Keratinocyte (primary cell): ENCODE data around the gene TTC16. TPM values are rescaled to one million over a fixed set of nuclear protein-coding genes. Genes with fewer than 3 reads are reported as not detected.

ENCODE experiments used
- DNase-seq: peaks from one replicate; pipeline ENCODE4 v3.0.0-alpha.2; 2011; ENCODE audit warnings: low read depth, missing footprints, low spot score
- FAIRE-seq: peaks from 2 replicates; lab custom pipeline; 2011; peaks lifted over from hg19 to GRCh38; lab: Jason Lieb, UNC
- H2AFZ ChIP-seq: 2 replicates; pipeline ENCODE4 v1.6.0; 2012; ENCODE audit warnings: low read length, control low read depth, inconsistent platforms; ENCODE audit not compliant: control insufficient read depth
- H3K27ac ChIP-seq: 2 replicates; pipeline ENCODE4 v1.5.1; 2011; ENCODE audit warnings: low read length; ENCODE audit not compliant: control insufficient read depth, insufficient read depth
- H3K27me3 ChIP-seq: 3 replicates; pipeline ENCODE4 v1.6.0; 2011; ENCODE audit warnings: low read length; ENCODE audit not compliant: control insufficient read depth, insufficient read depth; ENCODE audit errors: extremely low read depth
- H3K36me3 ChIP-seq, 2 experiments: 2 replicates in 1 of 2; 3 replicates in 1 of 2; pipeline ENCODE4 v1.5.1; 2011; ENCODE audit warnings: low read length in 2 of 2, mild to moderate bottlenecking in 1 of 2; ENCODE audit not compliant: control insufficient read depth in 2 of 2, insufficient read depth in 2 of 2; ENCODE audit errors: extremely low read depth in 1 of 2
- H3K4me1 ChIP-seq: 3 replicates; pipeline ENCODE4 v1.5.1; 2011; ENCODE audit warnings: low read length; ENCODE audit not compliant: control insufficient read depth, insufficient read depth; ENCODE audit errors: extremely low read depth
- H3K4me2 ChIP-seq: 3 replicates; pipeline ENCODE4 v1.6.0; 2011; ENCODE audit warnings: low read depth, low read length; ENCODE audit not compliant: control insufficient read depth, insufficient read depth; ENCODE audit errors: extremely low read depth
- H3K4me3 ChIP-seq, 3 experiments: fragments of 200-600 bp in 1 of 3; sonication (generic) in 1 of 3; 2 replicates in 2 of 3; 3 replicates in 1 of 3; pipeline ENCODE4 v1.5.1; 2011 to 2016; ENCODE audit warnings: low read length in 3 of 3, mild to moderate bottlenecking in 3 of 3, control low read depth in 2 of 3, inconsistent platforms in 1 of 3, low read depth in 1 of 3, mixed read lengths in 1 of 3, mixed run types in 1 of 3, moderate library complexity in 1 of 3; ENCODE audit not compliant: control insufficient read depth in 2 of 3, insufficient read depth in 2 of 3; ENCODE audit errors: extremely low read depth in 1 of 3
- H3K79me2 ChIP-seq: 2 replicates; pipeline ENCODE4 v1.6.0; 2012; ENCODE audit warnings: low read length; ENCODE audit not compliant: control insufficient read depth, insufficient read depth
- H3K9ac ChIP-seq: 3 replicates; pipeline ENCODE4 v1.6.0; 2011; ENCODE audit warnings: low read length; ENCODE audit not compliant: control insufficient read depth, insufficient read depth; ENCODE audit errors: extremely low read depth
- H3K9me1 ChIP-seq: 3 replicates; pipeline ENCODE4 v1.6.0; 2011; ENCODE audit warnings: low read length; ENCODE audit not compliant: control insufficient read depth, insufficient read depth; ENCODE audit errors: extremely low read depth
- H3K9me3 ChIP-seq: 2 replicates; pipeline ENCODE4 v1.5.1; 2012; ENCODE audit warnings: low read depth, low read length; ENCODE audit not compliant: control insufficient read depth
- H4K20me1 ChIP-seq: 3 replicates; pipeline ENCODE4 v1.6.0; 2011; ENCODE audit warnings: low read length; ENCODE audit not compliant: control insufficient read depth, insufficient read depth; ENCODE audit errors: extremely low read depth
- CTCF ChIP-seq, 3 experiments: IDR thresholded peaks in 1 of 3; conservative IDR thresholded peaks in 1 of 3; optimal IDR thresholded peaks in 1 of 3; 2 replicates in 2 of 3; 3 replicates in 1 of 3; pipeline versions ENCODE3 to v1.5.1; 2011; ENCODE audit warnings: low read length in 3 of 3, mild to moderate bottlenecking in 3 of 3, moderate library complexity in 2 of 3, control low read depth in 1 of 3, inconsistent platforms in 1 of 3; ENCODE audit not compliant: insufficient read depth in 2 of 3; ENCODE audit errors: extremely low read depth in 1 of 3
- EZH2 ChIP-seq: IDR thresholded peaks from one replicate; pipeline ENCODE4 v1.6.1; 2012; ENCODE audit warnings: inconsistent platforms, mild to moderate bottlenecking, low read length, moderate library complexity
- dilution Hi-C: fragments of 300-500 bp; cut with MboI; formaldehyde crosslinking; loops from one replicate; pipeline ENCODE4 v1.7.0; 2020; ENCODE audit warnings: low sequenced_read_pairs; ENCODE audit not compliant: extremely low pct_ligation_motif_present
- polyA plus RNA-seq, 5 experiments: library from polyadenylated mRNA; depleted of rRNA in 3 of 5; stranded (reverse) in 3 of 5; stranded (forward) in 1 of 5; unstranded in 1 of 5; fragments of >200 nt; gene quantifications; 1 replicate in 1 of 5; 2 replicates in 3 of 5; 3 replicates in 1 of 5; pipeline versions ENCODE4 v1.2.1 to v1.2.3, GENCODE V29; 2011 to 2012; ENCODE audit warnings: missing spikeins in 2 of 5, low read depth in 1 of 5, low replicate concordance in 1 of 5

Gene TTC16
- polyA plus RNA-seq, 1 donor (not counting 4 experiments of a cell fraction or from before 2014, with no cell fraction given) = not detected

GRCh38 chr9:127682351-127683136 is 33.3 kb upstream of the TTC16 start:
- Histone ChIP-seq H3K9me3 (no peaks in the 10 kb centered on the region), H3K4me2 (no peak overlapping the region), H3K27me3 (no peaks in the 10 kb centered on the region), H3K27ac (no peak overlapping the region), H4K20me1 (no peaks in the 10 kb centered on the region), H3K79me2 (no peaks in the 10 kb centered on the region), H2AFZ (no peak overlapping the region), H3K9ac (no peak overlapping the region), H3K9me1 (no peaks in the 10 kb centered on the region), H3K4me1 (peaks cover 3% of the 10 kb centered on the region), H3K4me3 (no peak overlapping the region), H3K36me3 (peaks cover 20 to 32% of the 10 kb centered on the region in 2 experiments)
- DNase-seq (no peak), FAIRE-seq (no peak)
- dilution Hi-C loops = no loop called here
- TF ChIP-seq EZH2 (no peak), CTCF (optimal IDR thresholded peaks at IDR 0.05 in 1 of 3, IDR thresholded peaks at IDR 0.05 in 1 of 3, conservative IDR thresholded peaks at IDR 0.05 in 1 of 3; ENCODE audit: extremely low read depth in 1 of 3, insufficient read depth in 2 of 3, low read length in 3 of 3) (no peak)

DNA sequence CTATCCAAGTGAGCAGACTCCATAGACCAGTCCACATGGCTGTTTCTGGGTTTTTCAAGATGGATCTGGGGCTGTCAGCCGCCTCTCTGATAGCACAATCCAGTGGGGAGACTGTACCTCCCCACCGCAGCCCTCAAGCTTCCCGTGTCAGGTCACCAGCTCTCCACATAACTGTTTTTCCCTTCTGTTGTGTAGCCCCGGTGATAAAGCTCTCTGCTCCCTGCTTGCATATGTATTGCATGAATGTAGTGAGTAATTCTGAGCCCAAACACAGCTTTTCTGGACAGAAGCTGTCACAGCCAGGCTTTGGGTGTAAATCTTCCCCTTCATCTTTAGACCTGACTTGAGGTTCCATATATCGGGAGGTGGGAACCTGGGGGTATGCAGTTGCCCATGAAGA is 32.2 kb upstream of the TTC16 start:
- FAIRE-seq (no peak), DNase-seq (no peak)
- Histone ChIP-seq H4K20me1 (no peaks in the 10 kb centered on the region), H3K4me1 (peaks cover 3% of the 10 kb centered on the region), H3K79me2 (no peaks in the 10 kb centered on the region), H3K9me1 (no peaks in the 10 kb centered on the region), H3K27me3 (no peaks in the 10 kb centered on the region), H3K9me3 (no peaks in the 10 kb centered on the region), H3K27ac (no peak overlapping the region), H2AFZ (no peak overlapping the region), H3K9ac (no peak overlapping the region), H3K4me3 (no peak overlapping the region), H3K4me2 (no peak overlapping the region), H3K36me3 (peaks cover 16 to 29% of the 10 kb centered on the region in 2 experiments)
- dilution Hi-C loops = no loop called here
- TF ChIP-seq CTCF (optimal IDR thresholded peaks at IDR 0.05 in 1 of 3, IDR thresholded peaks at IDR 0.05 in 1 of 3, conservative IDR thresholded peaks at IDR 0.05 in 1 of 3; ENCODE audit: extremely low read depth in 1 of 3, insufficient read depth in 2 of 3, low read length in 3 of 3) (no peak), EZH2 (no peak)
